RCC 7860 (cell line): ENCODE measurements around the gene SERPINF2.
A peak's percentile ranks its signal among the peaks of the same experiment; 100 is the strongest.
"Not testable (repeated sequence)": the region's sequence is repeated elsewhere in the genome, so short reads cannot be mapped to it uniquely, and the experiment has no call there.

Source experiments
- DNase-seq: peaks from one replicate; pipeline ENCODE4 v3.0.0-alpha.2; 2015; ENCODE audit warnings: low spot score
- FAIRE-seq: peaks from 2 replicates; lab custom pipeline; 2012; peaks lifted over from hg19 to GRCh38; lab: Jason Lieb, UNC

Gene SERPINF2

DNA sequence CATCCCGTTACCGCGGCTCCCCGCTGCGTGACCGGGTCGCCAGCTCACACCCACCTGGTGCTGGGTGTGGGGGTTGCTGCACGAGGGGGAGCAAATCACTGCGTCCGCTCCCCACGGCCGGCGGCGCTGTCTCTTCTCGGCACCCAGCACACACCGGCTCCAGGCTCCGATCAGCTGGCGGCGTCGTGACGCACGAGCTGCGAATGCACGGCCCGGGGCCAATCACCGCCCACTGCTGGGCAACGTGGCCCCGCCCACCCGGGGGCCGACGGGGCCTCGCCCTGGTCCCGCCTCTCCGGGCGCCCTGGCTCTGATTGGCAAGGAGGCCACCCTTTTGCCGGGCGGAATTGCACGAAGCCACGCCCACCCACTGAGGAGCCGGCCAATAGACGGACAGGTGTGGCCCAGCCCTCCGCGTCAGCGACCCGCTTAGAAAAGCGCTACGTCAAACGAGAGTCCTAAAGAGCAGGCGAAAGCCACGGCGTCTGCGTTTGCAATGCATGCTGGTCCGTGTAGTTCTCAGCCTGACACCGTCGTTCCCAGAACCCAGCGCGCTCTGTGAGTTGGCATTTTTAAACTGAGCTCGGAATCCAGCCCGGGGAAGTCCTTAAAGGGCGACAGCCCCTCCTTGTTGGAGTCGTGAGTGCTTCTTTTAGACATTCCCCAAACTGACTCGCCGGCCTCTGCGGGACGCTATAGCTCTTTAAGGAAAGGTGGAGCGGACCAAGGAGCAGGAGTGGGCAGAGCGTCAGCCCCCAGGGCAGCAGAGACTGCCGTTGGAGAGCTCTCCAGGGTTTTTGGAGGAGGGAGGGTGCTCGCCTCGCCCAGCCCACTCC is 26.4 kb upstream of the SERPINF2 start:
- peak; percentile 90 for FAIRE-seq
- DNase-seq: peak; percentile 99

DNA sequence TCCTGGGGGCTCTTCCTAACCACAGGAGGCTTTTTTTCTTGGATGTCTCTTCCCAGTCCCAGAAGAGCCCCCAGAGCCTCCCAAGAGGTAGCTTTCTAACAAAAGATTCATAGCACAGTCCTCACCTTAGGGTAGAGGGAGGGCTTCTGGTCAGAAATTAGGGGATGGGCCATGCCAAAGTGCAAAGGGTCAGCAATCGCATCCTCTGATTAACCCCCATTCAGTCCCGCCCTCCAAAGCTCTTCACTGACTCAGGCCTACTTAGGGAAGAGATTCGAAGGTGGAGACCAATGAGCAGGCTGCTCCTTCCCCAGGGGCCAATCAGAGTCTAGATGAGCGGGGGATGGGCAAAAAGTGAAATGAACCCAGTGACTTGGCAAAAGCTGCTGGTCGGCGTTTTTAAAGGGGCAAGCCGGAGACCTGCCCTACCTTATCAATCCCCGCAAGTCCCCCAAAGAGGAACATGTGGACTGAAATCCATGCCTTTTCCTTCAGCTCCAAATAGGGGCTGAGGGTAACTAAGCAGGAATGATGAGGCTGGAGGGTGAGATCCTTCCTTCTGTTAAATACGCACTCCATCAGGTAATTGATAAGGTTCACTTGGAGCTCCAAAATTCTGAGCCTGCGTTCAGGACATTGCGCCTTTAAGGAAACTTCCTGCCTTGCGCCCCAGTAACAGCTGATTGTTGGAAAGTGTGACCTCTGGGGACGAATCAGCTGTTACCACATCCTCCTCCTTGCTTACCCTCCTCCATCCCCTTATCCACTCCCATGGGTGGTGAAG is 25.6 kb upstream of the SERPINF2 start:
- FAIRE-seq (peak; percentile 92), DNase-seq (peak; percentile 98)

DNA sequence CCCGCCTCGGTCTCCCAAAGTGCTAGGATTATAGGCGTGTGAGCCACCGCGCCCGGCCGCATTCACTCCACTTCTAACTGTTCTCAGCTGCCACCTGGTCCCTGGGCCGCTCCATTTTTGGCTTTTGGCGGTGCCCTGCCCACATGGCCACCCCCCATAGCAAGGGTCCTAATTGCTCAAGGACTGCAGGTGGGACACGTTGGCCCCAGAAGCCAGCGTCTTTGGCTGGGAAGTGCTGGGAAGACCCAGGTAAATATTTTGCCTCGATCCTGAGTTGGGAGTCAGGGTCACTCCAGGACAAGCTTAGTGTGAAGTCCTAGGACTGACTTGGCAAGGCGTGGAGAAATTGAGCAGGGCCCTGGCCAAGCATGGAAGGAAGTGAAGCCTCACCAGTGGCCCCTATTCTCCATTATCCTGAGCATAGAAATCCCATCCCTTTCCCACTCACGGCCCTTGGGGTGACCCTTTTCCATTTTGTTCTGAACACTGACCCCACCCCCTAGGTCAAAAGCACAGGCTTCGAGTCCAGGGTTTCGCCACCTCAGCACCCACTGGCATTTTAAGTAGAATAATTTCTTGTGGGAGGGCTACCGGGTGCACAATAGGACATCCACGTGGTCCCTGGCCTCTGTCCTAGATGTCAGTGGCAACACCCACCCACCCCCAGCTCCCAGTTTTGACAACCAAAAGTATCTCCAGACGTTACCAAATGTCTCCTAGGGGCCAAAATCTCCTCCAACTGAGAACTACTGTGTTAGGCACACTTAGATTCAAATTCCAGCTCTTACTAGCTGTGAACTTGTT is 24.1 kb upstream of the SERPINF2 start:
- FAIRE-seq (no peak), DNase-seq (no peak)

DNA sequence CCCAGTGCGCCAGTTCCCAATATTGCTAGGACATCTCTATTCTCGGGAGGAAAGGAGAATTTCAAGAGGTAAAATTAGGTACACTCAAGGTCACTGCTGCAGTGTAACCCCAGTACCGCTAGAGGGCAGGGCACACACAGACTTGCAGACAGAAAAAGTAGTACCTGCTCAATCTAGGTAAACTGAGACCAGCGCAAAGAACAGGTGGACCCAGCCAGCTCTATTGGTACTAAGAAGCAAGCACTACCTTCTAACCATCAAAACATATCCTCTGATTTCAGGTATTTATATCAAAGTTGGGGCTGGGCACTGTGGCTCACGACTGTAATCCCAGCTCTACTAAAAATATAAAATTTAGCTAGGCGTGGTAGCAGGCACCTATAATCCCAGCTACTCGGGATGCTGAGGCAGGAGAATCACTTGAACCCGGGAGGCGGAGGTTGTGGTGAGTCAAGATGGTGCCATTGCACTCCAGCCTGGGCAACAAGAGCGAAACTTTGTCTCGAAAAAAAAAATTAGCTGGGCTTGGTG is 21.8 kb upstream of the SERPINF2 start:
- DNase-seq (peak; percentile 19), FAIRE-seq (no peak)

DNA sequence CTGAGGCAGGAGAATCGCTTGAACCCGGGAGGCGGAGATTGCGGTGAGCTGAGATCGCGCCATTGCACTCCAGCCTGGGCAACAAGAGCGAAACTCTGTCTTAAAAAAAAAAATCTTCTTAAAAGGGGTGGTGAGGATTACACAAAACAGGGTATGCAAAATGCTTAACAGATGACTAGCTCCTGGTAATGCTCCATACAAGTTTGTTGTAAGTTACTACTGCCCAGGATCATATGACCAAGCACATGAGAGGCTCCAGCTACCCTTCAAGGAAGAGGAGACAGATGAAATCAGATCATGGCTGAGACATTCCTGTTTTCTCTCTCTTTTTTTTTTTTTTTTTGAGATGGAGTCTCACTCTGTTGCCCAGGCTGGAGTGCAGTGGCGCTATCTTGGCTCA is 20.6 kb upstream of the SERPINF2 start:
- not testable (repeated sequence) for DNase-seq, FAIRE-seq

DNA sequence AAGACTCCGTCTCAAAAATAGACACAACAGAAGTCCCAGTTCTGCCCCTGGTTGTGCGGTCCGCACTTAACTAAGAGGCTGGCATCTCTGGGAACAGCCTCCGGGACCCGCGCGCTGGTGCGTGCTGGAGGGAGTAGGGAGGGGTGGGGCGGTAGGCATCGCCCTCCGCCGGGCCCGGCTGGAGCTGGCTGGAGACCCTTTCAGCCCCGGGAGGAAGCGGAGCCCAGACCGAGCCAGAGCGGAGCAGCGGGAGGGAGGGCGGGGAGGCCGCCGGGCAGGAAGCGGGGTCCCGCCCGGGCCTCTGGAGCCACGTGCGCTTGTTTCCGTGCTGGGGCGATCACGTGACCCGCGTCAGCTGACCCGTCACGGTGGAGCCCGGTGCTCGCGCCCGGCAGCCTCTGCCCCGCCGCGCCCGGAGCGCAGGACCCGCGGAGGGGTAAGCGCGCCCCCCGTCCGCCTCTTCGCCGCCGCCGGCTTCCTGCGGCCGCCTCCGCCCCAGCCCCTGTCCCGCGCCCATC is 18.3 kb upstream of the SERPINF2 start, which contains the start of gene WDR81:
WDR81 (plus strand) TSS at position 354 of the 518 bp plus-strand sequence. CDS start 256 bp downstream, outside the sequence.
- DNase-seq (peak; percentile 48), FAIRE-seq (no peak)

DNA sequence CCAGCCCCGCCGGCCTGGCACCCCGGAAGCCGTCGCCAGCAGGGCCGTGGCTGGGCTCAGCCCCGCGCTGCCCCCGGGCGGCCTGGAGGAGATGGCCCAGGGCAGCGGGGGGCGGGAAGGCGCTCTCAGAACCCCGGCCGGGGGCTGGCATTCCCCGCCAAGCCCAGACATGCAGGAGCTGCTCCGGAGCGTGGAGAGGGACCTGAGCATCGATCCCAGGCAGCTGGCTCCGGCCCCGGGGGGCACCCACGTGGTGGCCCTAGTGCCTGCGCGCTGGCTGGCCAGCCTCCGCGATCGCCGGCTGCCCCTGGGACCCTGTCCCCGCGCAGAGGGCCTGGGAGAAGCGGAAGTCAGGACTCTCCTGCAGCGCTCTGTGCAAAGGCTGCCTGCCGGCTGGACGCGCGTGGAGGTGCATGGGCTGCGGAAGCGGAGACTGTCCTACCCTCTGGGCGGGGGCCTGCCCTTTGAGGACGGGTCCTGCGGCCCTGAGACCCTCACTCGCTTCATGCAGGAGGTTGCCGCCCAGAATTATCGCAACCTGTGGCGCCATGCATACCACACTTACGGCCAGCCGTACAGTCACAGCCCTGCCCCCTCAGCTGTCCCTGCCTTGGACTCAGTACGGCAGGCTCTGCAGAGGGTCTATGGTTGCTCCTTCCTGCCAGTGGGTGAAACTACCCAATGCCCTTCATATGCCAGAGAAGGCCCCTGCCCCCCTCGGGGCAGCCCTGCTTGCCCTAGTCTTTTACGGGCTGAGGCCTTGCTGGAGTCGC is 17.6 kb upstream of the SERPINF2 start:
- FAIRE-seq: no peak

DNA sequence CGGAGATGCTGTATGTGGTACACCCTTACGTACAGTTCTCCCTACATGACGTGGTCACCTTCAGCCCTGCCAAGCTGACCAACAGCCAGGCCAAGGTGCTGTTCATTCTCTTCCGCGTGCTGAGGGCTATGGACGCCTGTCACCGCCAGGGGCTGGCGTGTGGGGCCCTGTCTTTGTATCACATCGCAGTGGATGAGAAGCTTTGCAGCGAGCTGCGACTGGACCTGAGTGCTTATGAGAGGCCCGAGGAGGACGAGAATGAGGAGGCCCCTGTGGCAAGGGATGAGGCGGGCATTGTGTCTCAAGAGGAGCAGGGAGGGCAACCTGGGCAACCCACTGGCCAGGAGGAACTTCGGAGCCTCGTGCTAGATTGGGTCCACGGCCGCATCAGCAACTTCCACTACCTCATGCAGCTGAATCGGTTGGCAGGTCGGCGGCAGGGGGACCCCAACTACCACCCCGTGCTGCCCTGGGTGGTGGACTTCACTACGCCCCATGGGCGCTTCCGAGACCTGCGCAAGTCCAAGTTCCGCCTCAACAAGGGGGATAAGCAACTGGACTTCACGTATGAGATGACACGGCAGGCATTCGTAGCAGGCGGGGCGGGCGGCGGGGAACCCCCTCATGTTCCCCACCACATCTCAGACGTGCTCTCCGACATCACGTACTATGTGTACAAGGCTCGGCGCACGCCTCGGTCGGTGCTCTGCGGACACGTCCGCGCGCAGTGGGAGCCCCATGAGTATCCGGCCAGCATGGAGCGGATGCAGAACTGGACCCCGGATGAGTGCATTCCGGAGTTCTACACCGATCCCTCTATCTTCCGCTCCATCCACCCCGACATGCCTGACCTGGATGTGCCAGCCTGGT is 16.8 kb upstream of the SERPINF2 start:
- FAIRE-seq: no peak
- no peak for DNase-seq

More for the DNA sequence above, 17.6 kb upstream of the SERPINF2 start:
- DNase-seq: no peak

DNA sequence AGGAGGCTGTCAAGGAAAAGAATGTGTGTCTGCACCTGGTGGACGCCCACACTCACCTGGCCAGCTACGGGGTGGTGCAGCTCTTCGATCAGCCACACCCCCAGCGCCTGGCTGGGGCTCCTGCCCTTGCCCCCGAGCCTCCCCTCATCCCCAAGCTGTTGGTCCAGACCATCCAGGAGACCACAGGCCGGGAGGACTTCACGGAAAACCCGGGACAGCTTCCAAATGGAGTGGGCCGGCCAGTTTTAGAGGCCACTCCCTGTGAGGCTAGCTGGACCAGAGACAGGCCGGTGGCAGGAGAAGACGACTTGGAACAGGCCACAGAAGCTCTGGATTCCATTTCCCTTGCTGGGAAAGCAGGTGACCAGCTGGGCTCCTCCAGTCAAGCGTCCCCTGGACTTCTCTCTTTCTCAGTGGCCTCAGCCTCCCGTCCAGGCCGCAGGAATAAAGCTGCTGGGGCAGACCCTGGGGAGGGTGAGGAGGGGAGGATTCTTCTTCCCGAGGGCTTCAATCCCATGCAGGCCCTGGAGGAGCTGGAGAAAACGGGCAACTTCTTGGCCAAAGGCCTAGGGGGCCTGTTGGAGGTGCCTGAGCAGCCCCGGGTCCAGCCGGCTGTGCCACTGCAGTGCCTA is 15.9 kb upstream of the SERPINF2 start:
- DNase-seq (no peak), FAIRE-seq (no peak)

DNA sequence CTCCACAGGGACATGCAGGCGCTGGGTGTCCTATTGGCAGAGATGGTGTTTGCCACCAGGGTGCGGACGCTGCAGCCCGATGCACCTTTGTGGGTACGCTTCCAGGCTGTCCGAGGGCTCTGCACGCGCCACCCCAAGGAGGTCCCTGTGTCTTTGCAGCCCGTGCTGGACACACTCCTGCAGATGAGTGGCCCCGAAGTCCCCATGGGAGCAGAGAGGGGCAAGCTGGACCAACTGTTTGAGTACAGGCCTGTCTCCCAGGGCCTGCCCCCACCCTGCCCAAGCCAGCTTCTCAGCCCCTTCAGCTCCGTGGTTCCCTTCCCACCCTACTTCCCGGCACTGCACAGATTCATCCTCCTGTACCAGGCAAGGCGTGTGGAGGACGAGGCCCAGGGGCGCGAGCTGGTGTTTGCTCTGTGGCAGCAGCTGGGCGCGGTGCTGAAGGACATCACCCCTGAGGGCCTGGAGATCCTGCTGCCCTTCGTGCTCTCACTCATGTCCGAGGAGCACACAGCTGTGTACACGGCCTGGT is 15.3 kb upstream of the SERPINF2 start:
- FAIRE-seq (no peak), DNase-seq (no peak)

DNA sequence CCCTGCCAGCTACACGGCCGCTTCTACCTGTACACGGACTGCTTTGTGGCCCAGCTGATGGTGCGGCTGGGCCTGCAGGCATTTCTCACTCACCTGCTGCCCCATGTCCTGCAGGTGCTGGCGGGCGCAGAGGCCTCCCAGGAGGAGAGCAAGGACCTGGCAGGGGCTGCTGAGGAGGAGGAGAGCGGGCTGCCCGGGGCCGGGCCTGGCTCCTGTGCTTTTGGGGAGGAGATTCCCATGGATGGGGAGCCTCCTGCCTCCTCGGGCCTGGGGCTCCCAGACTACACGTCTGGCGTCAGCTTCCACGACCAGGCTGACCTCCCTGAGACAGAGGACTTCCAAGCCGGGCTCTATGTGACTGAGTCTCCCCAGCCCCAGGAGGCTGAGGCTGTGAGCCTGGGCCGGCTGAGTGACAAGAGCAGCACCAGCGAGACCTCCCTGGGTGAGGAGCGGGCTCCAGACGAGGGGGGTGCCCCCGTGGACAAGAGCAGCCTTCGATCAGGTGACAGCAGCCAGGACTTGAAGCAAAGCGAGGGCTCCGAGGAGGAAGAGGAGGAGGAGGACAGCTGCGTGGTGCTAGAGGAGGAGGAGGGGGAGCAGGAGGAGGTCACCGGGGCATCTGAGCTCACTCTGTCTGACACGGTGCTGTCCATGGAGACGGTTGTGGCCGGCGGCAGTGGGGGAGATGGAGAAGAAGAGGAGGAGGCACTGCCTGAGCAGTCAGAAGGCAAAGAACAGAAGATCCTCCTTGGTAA is 14.6 kb upstream of the SERPINF2 start:
- DNase-seq (no peak), FAIRE-seq (no peak)

DNA sequence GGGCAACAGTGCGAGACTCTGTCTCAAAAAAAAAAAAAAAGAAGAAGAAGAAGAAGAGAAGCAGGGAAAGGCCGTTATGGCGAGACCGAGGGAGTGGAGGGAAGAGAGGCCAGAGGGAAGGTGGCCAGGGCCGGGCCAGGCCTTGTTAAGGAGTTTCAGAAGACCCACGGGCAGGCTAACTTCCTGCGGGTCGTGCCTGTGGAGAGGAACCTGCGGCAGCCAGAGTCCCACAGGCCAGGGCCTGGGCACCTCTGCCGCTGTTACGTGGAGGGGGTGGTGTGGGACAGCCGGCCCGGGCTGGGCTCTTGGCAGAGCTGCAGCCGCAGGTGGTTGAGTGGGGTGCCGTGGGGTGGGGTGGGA is 12.7 kb upstream of the SERPINF2 start:
- FAIRE-seq: no peak
- DNase-seq: no peak

DNA sequence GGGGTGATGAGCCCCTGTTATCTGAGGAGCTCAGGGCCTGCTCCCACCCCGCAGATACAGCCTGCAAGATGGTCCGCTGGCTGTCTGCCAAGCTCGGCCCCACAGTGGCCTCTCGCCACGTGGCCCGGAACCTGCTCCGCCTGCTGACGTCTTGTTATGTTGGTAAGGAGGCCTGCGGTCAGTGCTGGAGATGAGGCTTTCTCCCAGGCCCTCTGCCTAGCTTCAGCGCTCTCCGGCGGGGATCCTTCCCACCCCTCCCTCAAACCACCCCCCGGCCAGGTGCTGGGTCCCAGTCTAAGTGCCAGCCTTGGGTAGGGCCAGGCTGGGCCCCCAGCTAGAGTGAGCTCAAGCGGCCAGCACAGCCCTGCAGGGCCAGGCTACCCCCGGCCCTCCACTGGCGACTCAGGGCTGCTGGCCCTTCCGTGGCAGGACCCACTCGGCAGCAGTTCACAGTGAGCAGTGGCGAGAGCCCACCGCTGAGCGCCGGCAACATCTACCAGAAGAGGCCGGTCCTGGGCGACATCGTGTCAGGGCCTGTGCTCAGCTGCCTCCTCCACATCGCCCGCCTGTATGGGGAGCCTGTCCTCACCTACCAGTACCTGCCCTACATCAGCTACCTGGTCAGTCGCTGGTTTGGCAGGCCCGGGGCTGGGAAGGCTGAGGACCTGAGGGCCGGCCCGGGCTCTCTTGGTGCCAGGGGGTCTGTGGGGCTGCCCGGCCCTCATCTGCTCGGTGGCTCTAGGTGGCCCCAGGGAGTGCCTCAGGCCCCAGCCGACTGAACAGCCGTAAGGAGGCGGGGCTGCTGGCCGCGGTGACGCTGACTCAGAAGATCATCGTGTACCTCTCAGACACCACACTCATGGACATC is 12.1 kb upstream of the SERPINF2 start:
- DNase-seq: peak; percentile 70
- FAIRE-seq: peak; percentile 15

DNA sequence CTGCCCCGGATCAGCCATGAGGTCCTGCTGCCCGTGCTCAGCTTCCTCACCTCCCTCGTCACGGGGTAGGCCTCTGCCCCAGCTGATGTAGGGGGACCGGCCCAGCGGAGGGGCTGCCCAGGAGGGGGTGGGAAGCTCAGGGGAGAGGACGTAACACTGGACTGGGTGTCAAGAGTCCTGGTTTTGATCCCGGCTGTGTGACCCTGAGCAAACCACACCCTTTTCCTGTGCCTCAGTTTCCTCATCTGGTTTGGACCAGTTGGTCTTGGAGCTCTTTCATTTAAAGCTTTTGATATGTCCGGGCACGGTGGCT is 11.5 kb upstream of the SERPINF2 start:
- FAIRE-seq (no peak), DNase-seq (no peak)

DNA sequence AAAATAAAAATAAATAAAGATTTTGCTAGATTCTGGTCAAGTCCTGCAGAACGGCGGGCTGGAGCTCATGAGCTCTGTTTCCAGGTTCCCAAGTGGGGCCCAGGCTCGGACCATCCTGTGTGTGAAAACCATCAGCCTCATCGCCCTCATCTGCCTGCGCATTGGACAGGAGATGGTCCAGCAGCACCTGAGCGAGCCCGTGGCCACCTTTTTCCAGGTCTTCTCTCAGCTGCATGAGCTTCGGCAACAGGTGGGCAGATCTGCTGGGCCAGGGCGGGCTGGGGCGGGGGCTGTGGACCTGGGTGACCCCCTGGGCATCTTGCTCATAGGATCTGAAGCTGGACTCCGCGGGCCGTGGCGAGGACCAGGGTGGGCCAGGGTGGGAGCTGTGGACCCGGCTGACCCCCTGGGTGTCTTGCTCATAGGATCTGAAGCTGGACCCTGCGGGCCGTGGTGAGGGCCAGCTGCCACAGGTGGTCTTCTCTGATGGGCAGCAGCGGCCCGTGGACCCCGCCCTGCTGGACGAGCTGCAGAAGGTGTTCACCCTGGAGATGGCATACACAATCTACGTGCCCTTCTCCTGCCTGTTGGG is 10.3 kb upstream of the SERPINF2 start:
- FAIRE-seq (no peak), DNase-seq (no peak)

DNA sequence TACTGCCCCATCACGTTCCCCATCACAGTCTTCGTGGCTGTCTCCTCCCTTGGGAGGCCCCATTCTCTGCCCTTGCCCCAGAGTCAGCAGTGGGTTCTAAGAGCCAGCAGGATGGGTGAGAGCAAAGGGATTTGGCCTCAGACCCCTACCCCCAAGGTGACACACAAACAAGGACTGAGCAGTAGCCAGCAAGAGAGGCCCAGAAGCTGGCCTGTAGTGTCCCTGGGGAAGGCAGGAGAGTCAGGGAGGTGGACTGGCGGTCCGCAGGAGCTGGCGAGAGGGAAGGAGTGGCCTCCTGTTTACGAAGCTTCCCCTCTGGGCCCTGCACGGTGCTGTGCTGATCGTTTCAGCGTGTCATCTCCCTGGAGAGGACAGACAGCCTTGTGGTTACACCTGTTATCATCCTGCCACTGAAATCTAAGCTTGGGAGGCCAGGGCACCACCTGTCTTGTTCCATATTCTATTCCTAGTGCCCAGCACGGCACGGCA is 9.8 kb upstream of the SERPINF2 start:
- DNase-seq (no peak), FAIRE-seq (no peak)
